Activated CD8-positive, alpha-beta memory T cell treated with anti-CD3 and anti-CD28 coated beads for 36 hours (primary cell): ENCODE results near the gene AKAP7. TPM values are rescaled to one million over a fixed set of nuclear protein-coding genes. Genes with fewer than 3 reads are reported as not detected.
"Not testable (repeated sequence)": the region's sequence is repeated elsewhere in the genome, so short reads cannot be mapped to it uniquely, and the experiment has no call there.

Source experiments
- CTCF ChIA-PET: fragments of 350-600 bp; sonication (Branson Sonifier 250); formaldehyde crosslinking; loops from one replicate; lab custom pipeline; 2021; ENCODE audit warnings: antibody characterized with exemption; lab: Charles Lee
- POLR2A ChIA-PET: fragments of 350-600 bp; sonication (Branson Sonifier 250); formaldehyde crosslinking; loops from one replicate; lab custom pipeline; 2021; ENCODE audit warnings: antibody characterized with exemption; lab: Charles Lee
- total RNA-seq, 2 experiments: library from RNA; stranded (reverse); gene quantifications; one replicate each; pipeline ENCODE4 v1.2.3, GENCODE V29; 2021

Gene AKAP7
- total RNA-seq, 2 experiments from 2014 or later = 5.0 to 5.8 TPM

DNA sequence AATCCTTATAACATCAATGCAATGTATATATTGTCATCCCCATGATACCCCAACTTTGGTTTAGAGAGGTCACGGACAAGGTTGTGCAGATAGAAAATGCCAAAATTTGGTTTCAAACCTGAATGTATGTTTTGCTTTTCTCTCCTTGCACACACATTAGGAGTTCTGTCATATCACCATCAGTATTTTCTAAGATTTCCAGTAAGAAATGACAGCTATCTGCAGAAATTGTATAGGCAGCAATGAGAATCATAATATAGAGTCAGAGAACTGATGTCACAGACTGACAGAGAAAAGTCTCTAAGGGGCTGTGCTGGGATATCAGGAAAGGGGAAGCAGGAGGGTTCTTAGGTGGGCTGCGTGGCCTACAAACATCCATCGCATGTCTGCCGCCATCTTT, 140.0 kb downstream of the AKAP7 start:
- POLR2A ChIA-PET = no interaction called here

GRCh38 chr6:131277591-131277990, 142.3 kb downstream of the AKAP7 start:
- ChIA-PET POLR2A (no interaction called here), CTCF (no interaction called here)

More for the DNA sequence above, 140.0 kb downstream of the AKAP7 start:
- CTCF ChIA-PET = no interaction called here

- ChIA-PET POLR2A (no interaction called here), CTCF (no interaction called here)
These were observed 146.4 kb downstream of the AKAP7 start for GRCh38 chr6:131281471-131282270.

- CTCF ChIA-PET = no interaction called here
- POLR2A ChIA-PET = no interaction called here
These were observed 147.1 kb downstream of the AKAP7 start for GRCh38 chr6:131282365-131282764.

DNA sequence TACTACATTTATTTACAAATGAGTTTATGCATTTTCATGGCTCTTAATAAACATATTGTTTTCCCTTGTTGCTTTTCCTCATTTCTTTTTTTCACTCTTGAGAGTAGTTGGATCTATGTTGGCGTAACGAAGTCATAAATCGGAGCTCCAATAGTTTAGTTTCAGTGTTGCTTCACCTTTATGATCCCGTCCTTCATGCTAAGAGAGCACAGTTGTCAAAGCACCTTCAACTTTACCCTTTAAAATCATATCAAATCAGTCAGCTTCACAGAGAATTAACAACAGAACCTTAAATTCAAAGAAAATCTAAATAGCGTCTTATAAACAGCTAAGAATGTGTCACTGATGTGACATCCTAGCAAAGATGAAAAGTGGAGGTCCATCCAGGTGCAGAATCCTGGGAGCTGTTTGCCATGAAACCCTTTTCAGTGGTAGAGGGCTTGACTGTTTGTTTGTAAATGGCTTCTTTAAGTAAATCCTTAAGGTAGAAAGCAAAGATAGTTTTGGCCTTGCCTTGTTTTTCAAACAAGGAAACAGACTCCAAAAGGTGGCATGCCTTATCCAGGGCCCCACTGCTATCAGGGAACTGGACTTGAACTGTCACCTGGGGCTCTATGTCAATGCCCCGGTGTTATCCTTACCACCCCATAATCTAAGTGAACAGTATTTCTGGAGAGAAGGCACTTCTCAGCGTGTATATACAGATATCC, 148.4 kb downstream of the AKAP7 start:
- CTCF ChIA-PET = no interaction called here
- POLR2A ChIA-PET = no interaction called here

DNA sequence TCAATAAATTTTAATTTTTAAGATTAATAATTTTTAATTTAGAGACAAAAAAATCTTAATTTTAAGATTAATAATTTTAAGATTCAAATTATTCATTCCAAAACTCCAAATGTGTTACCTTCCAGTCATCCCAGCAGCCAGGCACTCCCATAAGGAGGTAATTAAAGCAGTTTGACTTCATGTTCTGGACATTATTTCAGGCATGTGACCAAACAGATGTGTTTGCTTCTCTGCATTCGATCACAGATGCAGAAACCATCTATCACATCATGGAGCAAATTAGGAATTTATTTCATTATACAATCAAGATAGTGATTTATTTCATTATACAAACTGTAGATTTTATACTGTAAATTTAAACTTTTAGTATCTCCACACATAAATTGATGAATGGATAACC, 150.3 kb downstream of the AKAP7 start:
- CTCF ChIA-PET = no interaction called here

DNA sequence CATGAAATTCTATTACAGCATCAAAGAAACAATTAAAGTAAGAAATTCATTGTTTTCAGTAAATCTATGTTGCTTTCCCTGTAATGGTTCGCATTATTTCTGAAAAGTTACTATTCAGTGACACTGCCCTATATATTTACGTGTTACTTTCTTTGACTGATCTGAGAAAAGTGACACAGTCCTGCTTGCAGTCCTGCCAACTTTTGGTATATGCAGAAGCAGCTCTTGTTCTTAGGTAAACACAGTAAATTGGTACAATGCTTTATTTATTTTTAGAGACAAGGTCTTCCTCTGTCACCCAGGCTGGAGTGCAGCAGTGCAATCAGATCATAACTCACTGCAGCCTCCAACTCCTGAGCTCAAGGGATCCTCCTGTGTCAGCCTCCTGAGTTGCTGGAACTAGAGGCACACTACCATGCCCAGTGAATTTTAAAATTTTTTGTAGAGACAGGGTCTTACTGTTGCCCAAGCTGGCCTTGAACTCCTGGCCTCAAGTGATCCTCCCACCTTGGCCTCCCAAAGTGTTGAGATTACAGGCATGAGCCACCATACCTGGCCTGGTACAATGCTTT, 151.3 kb downstream of the AKAP7 start:
- ChIA-PET POLR2A (no interaction called here), CTCF (no interaction called here)

More for the DNA sequence above, 150.3 kb downstream of the AKAP7 start:
- POLR2A ChIA-PET = no interaction called here

DNA sequence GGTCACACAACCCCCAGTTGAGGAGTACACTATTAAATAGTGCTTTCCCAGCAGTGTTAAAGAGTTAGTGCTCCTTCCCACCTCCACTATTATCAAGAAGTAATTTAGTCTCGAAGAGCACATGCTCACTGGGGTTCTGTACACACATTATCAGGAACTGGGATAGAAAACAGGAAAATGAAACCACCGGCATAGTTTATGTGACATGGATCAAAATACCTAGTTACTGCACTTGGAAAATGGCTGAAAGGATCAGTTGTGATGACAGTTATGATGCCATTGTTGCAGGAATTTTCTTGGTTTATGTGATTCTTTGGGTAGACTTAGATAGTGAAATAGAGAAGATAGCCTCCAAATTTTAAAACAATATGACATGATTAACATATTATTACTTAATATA, 152.9 kb downstream of the AKAP7 start:
- ChIA-PET POLR2A (no interaction called here), CTCF (no interaction called here)

GRCh38 chr6:131290955-131291354, 155.7 kb downstream of the AKAP7 start:
- POLR2A ChIA-PET = no interaction called here
- CTCF ChIA-PET = interaction anchor here (0.7 kb wide), 1 partner anchor 103 kb away, joined by 3 read pairs; no protein-coding TSS in a partner anchor

GRCh38 chr6:131292145-131292938, 157.1 kb downstream of the AKAP7 start:
- ChIA-PET POLR2A (no interaction called here), CTCF (no interaction called here)

GRCh38 chr6:131293472-131293911, 158.2 kb downstream of the AKAP7 start:
- POLR2A ChIA-PET = no interaction called here
- CTCF ChIA-PET = no interaction called here

- ChIA-PET POLR2A (no interaction called here), CTCF (no interaction called here)
These were observed 159.8 kb downstream of the AKAP7 start for GRCh38 chr6:131295081-131295480.

DNA sequence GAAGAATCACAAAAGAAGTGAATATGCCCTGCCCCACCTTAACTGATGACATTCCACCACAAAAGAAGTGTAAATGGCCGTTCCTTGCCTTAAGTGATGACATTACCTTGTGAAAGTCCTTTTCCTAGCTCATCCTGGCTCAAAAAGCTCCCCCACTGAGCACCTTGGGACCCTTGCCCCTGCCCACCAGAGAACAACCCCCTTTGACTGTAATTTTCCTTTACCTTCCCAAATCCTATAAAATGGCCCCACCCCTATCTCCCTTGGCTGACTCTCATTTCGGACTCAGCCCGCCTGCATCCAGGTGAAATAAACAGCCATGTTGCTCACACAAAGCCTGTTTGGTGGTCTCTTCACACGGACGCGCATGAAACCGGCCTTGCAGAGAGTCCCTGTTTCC, 165.6 kb downstream of the AKAP7 start:
- CTCF ChIA-PET = not testable (repeated sequence)

GRCh38 chr6:131303338-131303930, 168.2 kb downstream of the AKAP7 start:
- POLR2A ChIA-PET = no interaction called here

More for the DNA sequence above, 165.6 kb downstream of the AKAP7 start:
- POLR2A ChIA-PET = not testable (repeated sequence)

GRCh38 chr6:131305037-131305850, 170.0 kb downstream of the AKAP7 start:
- ChIA-PET CTCF (no interaction called here), POLR2A (no interaction called here)

More at GRCh38 chr6:131303338-131303930, 168.2 kb downstream of the AKAP7 start:
- CTCF ChIA-PET = no interaction called here

DNA sequence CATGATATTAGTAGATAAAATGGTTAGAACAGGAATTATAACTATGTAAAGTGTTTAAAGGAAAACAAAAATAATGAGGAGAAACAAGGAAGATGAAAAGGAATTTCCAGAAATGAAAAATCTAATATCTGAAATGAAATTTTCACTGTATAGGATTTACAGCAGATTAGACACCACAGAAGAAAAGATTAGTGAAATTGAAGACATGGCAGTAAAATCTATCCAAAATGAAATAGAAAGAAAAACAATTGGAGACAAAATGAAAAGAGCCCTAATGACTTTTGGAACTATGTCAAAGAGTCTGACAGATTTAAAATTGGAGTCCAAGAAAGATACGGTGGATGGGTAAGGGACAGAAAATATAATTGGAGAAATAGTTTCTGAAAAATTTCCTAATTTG, 174.2 kb downstream of the AKAP7 start:
- POLR2A ChIA-PET = no interaction called here
- CTCF ChIA-PET = no interaction called here

- POLR2A ChIA-PET = no interaction called here
- CTCF ChIA-PET = no interaction called here
These were observed 179.6 kb downstream of the AKAP7 start for GRCh38 chr6:131314838-131315237.

DNA sequence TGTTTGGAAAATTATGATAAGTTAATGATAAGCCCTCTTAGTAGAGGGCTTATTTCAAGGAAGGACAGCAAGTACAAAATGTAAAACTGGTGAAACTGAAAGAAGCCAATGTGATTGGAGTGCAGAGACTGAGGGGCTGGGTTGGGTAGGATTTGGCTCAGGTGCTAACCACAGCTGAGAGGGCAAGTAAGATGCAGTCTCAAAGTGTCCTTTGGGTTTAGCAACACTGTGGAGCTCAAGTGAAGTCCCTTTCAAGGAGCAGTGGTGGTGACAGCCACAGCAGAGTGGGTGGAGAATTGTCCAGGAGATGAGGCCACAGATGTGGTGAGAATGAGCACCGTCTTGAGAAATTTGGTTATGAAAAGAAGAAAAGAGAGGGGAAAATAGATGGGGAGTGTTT, 181.4 kb downstream of the AKAP7 start:
- ChIA-PET POLR2A (no interaction called here), CTCF (no interaction called here)
